ENCODE measurements around the gene FGF5. TPM values are rescaled to one million over a fixed set of nuclear protein-coding genes. Genes with fewer than 3 reads are reported as not detected.

FGF5 gene
- total RNA-seq, 1 experiment from 2014 or later: not detected

- Histone ChIP-seq H4K91ac (ENCODE audit: insufficient read length, low read depth, low read length) (no peak overlapping the region), H4K20me1 (ENCODE audit: control insufficient read depth, insufficient read depth, insufficient read length) (no peaks in the 10 kb centered on the region), H3K23me2 (ENCODE audit: insufficient read length, low read depth, low read length, poor library complexity, severe bottlenecking) (no peaks in the 10 kb centered on the region), H2BK15ac (ENCODE audit: low read depth, low read length) (no peak overlapping the region), H3K27me3 (ENCODE audit: insufficient read depth, low read length) (no peaks in the 10 kb centered on the region), H2AK5ac (ENCODE audit: insufficient read length, low read length) (no peak overlapping the region), H3K79me2 (ENCODE audit: insufficient read depth, low read length) (no peaks in the 10 kb centered on the region), H3K9ac (ENCODE audit: extremely low read depth, insufficient read length, low read length) (no peak overlapping the region), H2BK20ac (ENCODE audit: low read depth, low read length, poor library complexity, severe bottlenecking) (no peak overlapping the region), H2BK120ac (ENCODE audit: low read depth, low read length, poor library complexity, severe bottlenecking) (no peak overlapping the region), H3K4me2 (ENCODE audit: insufficient read depth, insufficient read length, low read length) (no peak overlapping the region), H3K23ac (ENCODE audit: insufficient read length, low read depth, low read length) (no peak overlapping the region), H3K9me3 (ENCODE audit: control insufficient read depth, low read depth, low read length) (no peaks in the 10 kb centered on the region), H3K4me1 (ENCODE audit: insufficient read depth, low read length) (no peaks in the 10 kb centered on the region), H2BK5ac (ENCODE audit: insufficient read length, low read length) (no peak overlapping the region), H4K8ac (replicated peaks; ENCODE audit: insufficient read length, low read depth, low read length) (no peak overlapping the region), H3K79me1 (ENCODE audit: insufficient read depth, low read depth, low read length, poor library complexity, severe bottlenecking) (no peaks in the 10 kb centered on the region), H2BK12ac (ENCODE audit: insufficient read length, low read depth, low read length) (no peak overlapping the region), H3K56ac (ENCODE audit: insufficient read length, low read depth, low read length) (no peak overlapping the region), H4K5ac (ENCODE audit: insufficient read length, low read depth, low read length) (no peak overlapping the region), H3K18ac (ENCODE audit: insufficient read length, low read depth, low read length) (no peak overlapping the region), H3K14ac (ENCODE audit: insufficient read depth, low read length) (no peak overlapping the region), H3T11ph (ENCODE audit: low read length) (no peak overlapping the region), H3K4ac (ENCODE audit: low read depth, low read length) (no peak overlapping the region), H3K27ac (ENCODE audit: insufficient read length, low read depth, low read length) (no peak overlapping the region), H2AFZ (ENCODE audit: low read length) (no peak overlapping the region)
- no peak for DNase-seq
- no CpG with 5 or more reads among the region's 4 CpGs for WGBS (ENCODE audit: extremely low coverage, insufficient read length, low lambda C conversion rate)
- H3K27me3 Mint-ChIP-seq (ENCODE audit: low read depth): peaks cover 32% of the 10 kb centered on the region
- H3K36me3 Mint-ChIP-seq (ENCODE audit: insufficient read depth in 1 of 3, low read depth in 3 of 3): no peaks in the 10 kb centered on the region
- no peaks in the 10 kb centered on the region for H3K9me3 Mint-ChIP-seq
- TF ChIP-seq CTCF (conservative IDR thresholded peaks at IDR 0.05): no peak
- H3K4me3 Mint-ChIP-seq: no peak overlapping the region
- H3K4me1 Mint-ChIP-seq: no peaks in the 10 kb centered on the region
- no peak overlapping the region for H3K27ac Mint-ChIP-seq
Measured at GRCh38 chr4:80233390-80233789, 33.1 kb upstream of the FGF5 start.
